DOHH2 (cell line): ENCODE results near the gene AGAP2.

ENCODE experiments used
- H3F3A ChIP-seq: fragments of 200-600 bp; sonication (generic), shearing (Covaris generic); 2 replicates; pipeline ENCODE4 v1.6.0; 2016; ENCODE audit warnings: antibody characterized with exemption, mild to moderate bottlenecking; ENCODE audit not compliant: control insufficient read depth, insufficient read depth
- H3K27ac ChIP-seq: fragments of 200-600 bp; sonication (generic); 2 replicates; pipeline ENCODE4 v1.5.1; 2014; ENCODE audit warnings: low read depth, mild to moderate bottlenecking, low read length, moderate library complexity
- H3K27me3 ChIP-seq: fragments of 200-600 bp; sonication (generic); 2 replicates; pipeline ENCODE4 v1.6.1; 2014; ENCODE audit warnings: mild to moderate bottlenecking, low read length, mixed read lengths; ENCODE audit not compliant: control insufficient read depth
- H3K36me3 ChIP-seq: fragments of 200-600 bp; sonication (generic); 2 replicates; pipeline ENCODE4 v1.6.1; 2014; ENCODE audit warnings: mild to moderate bottlenecking, low read length, moderate library complexity, mixed read lengths; ENCODE audit not compliant: control insufficient read depth
- H3K4me1 ChIP-seq: fragments of 200-600 bp; sonication (generic); 2 replicates; pipeline ENCODE4 v1.6.1; 2014; ENCODE audit warnings: mild to moderate bottlenecking, low read length, mixed read lengths; ENCODE audit not compliant: control insufficient read depth
- H3K4me2 ChIP-seq: fragments of 200-600 bp; sonication (generic); 2 replicates; pipeline ENCODE4 v1.6.0; 2014; ENCODE audit warnings: mild to moderate bottlenecking, low read length, moderate library complexity
- H3K4me3 ChIP-seq: fragments of 200-600 bp; sonication (generic); 2 replicates; pipeline ENCODE4 v1.5.1; 2014; ENCODE audit warnings: mild to moderate bottlenecking, low read length, mixed read lengths
- H3K79me2 ChIP-seq: fragments of 200-600 bp; sonication (generic); 2 replicates; pipeline ENCODE4 v1.6.1; 2014; ENCODE audit warnings: mild to moderate bottlenecking, low read length, mixed read lengths; ENCODE audit not compliant: control insufficient read depth
- H3K9me2 ChIP-seq: fragments of 200-600 bp; sonication (generic); replicated peaks from 2 replicates; pipeline ENCODE4 v1.6.1; 2014; ENCODE audit warnings: mild to moderate bottlenecking, low read length, mixed read lengths; ENCODE audit not compliant: control insufficient read depth
- H3K9me3 ChIP-seq: fragments of 200-600 bp; sonication (generic); 2 replicates; pipeline ENCODE4 v1.6.1; 2014; ENCODE audit warnings: antibody characterized with exemption, low read length, mixed read lengths; ENCODE audit not compliant: control insufficient read depth, insufficient read depth
- H4K20me1 ChIP-seq: fragments of 200-600 bp; sonication (generic); 2 replicates; pipeline ENCODE4 v1.6.0; 2014; ENCODE audit warnings: low read depth, mild to moderate bottlenecking, antibody characterized with exemption, low read length, moderate library complexity; ENCODE audit not compliant: control insufficient read depth, insufficient read depth
- EZH2phosphoT487 ChIP-seq: fragments of 200-600 bp; sonication (generic); IDR thresholded peaks from 2 replicates; pipeline ENCODE4 v1.6.1; 2017; ENCODE audit warnings: borderline replicate concordance, mild to moderate bottlenecking, antibody characterized with exemption, low read length, moderate library complexity, mixed read lengths
- TF ChIP-seq, protein P1 (sequence below): fragments of 200-600 bp; sonication (generic); IDR thresholded peaks from one replicate; pipeline ENCODE4 v1.5.1; 2014; ENCODE audit warnings: antibody characterized with exemption, mild to moderate bottlenecking, low read depth, low read length; ENCODE audit not compliant: poor library complexity, severe bottlenecking

AGAP2 gene

DNA sequence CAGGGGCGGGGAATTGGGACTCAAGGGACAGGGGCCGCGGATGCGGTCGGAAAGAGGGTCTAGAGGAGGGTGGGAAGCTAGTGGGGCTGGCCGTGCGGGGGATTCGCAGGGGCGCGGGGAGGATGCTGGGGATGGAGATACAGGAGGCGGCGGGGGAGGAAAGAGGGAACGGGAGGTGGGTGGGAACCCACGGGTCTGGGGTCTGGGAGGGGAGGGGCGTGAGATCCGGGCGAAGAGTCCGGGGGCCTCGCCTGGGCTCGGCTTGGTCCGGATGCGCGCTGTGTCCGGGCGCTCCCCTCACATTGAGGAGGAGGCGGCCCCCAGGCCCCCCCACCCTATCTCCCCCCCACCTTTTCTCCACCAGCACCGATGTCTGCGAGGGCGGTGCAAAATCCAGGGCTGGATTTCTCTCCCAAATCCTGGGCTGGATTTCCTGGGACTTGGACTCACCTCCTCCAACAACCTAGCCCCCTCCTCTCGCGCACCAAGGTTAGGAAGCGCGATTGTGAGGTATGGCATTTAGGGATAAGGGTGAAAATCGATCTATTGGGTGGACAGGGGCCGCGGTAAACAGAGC, at the start of gene AGAP2:
AGAP2 (minus strand) TSS at position 82 of the 577 bp plus-strand sequence. CDS start 496 bp downstream, outside the sequence.
- peak within 1 kb of the TSS; percentile 17; the same call in 1 of the 2 replicates for H3K4me2 ChIP-seq
- no peak within 1 kb of the TSS for H3K27ac ChIP-seq
- no peaks in the 10 kb centered on the region for H3K27me3 ChIP-seq
- H3K4me3 ChIP-seq, result no peak within 1 kb of the TSS
- peaks cover 32% of the 10 kb centered on the region for H3K79me2 ChIP-seq
- no peaks in the 10 kb centered on the region for H3K9me3 ChIP-seq
- TF ChIP-seq EZH2phosphoT487, result no peak
- TF ChIP-seq, protein P1, sequence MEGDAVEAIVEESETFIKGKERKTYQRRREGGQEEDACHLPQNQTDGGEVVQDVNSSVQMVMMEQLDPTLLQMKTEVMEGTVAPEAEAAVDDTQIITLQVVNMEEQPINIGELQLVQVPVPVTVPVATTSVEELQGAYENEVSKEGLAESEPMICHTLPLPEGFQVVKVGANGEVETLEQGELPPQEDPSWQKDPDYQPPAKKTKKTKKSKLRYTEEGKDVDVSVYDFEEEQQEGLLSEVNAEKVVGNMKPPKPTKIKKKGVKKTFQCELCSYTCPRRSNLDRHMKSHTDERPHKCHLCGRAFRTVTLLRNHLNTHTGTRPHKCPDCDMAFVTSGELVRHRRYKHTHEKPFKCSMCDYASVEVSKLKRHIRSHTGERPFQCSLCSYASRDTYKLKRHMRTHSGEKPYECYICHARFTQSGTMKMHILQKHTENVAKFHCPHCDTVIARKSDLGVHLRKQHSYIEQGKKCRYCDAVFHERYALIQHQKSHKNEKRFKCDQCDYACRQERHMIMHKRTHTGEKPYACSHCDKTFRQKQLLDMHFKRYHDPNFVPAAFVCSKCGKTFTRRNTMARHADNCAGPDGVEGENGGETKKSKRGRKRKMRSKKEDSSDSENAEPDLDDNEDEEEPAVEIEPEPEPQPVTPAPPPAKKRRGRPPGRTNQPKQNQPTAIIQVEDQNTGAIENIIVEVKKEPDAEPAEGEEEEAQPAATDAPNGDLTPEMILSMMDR, result no peak
- no peaks in the 10 kb centered on the region for H3K9me2 ChIP-seq
- H3F3A ChIP-seq, result peaks cover 2% of the 10 kb centered on the region; the same call in 1 of the 2 replicates
- H3K36me3 ChIP-seq, result peaks cover 9% of the 10 kb centered on the region; the same call in 1 of the 2 replicates
- H3K4me1 ChIP-seq, result peaks cover 42% of the 10 kb centered on the region
- no peaks in the 10 kb centered on the region for H4K20me1 ChIP-seq

DNA sequence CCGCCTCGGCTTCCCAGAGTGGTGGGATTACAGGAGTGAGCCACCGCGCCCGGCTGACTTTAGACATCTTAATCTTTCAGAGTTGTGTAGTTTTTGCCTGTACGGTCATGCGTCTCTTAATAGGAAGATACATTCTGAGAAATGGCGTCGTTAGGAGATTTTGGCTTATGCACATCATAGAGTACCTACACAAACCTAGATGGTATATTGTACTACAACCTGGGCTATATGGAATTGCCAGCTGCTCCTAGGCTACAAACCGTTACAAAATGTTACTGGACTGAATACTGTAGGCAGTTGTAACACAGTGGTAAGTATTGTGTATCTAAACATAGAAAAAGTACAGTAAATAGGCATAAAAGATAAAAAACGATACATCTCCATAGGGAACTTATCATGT, 45.3 kb upstream of the AGAP2 start:
- Histone ChIP-seq H3K4me2 (peak overlapping the region; percentile 97), H3K36me3 (peaks cover 47% of the 10 kb centered on the region), H3K4me3 (peak overlapping the region; percentile 98; the same call in 1 of the 2 replicates), H3K27me3 (no peaks in the 10 kb centered on the region), H3K79me2 (peaks cover 32% of the 10 kb centered on the region), H3F3A (no peaks in the 10 kb centered on the region), H3K4me1 (peaks cover 21% of the 10 kb centered on the region), H3K9me2 (no peaks in the 10 kb centered on the region), H3K9me3 (no peaks in the 10 kb centered on the region), H4K20me1 (peaks cover 4% of the 10 kb centered on the region; the same call in 1 of the 2 replicates), H3K27ac (no peak overlapping the region)
- TF ChIP-seq EZH2phosphoT487, result no peak
- TF ChIP-seq, protein P1, result no peak

GRCh38 chr12:57783466-57783801, 44.9 kb upstream of the AGAP2 start:
- H3K27ac ChIP-seq, result no peak overlapping the region
- peaks cover 4% of the 10 kb centered on the region; the same call in 1 of the 2 replicates for H4K20me1 ChIP-seq
- no peaks in the 10 kb centered on the region for H3K9me2 ChIP-seq
- no peaks in the 10 kb centered on the region for H3F3A ChIP-seq
- H3K36me3 ChIP-seq, result peaks cover 44% of the 10 kb centered on the region
- H3K4me1 ChIP-seq, result peaks cover 21% of the 10 kb centered on the region
- peaks cover 32% of the 10 kb centered on the region for H3K79me2 ChIP-seq
- no peaks in the 10 kb centered on the region for H3K9me3 ChIP-seq
- TF ChIP-seq, protein P1, result no peak
- TF ChIP-seq EZH2phosphoT487, result no peak
- peak overlapping the region; percentile 97 for H3K4me2 ChIP-seq
- H3K27me3 ChIP-seq, result no peaks in the 10 kb centered on the region
- H3K4me3 ChIP-seq, result peak overlapping the region; percentile 98
